GM18868 (cell line): ENCODE results near the gene KRTAP12-1.

Experiments used
- ATAC-seq: cut with Tn5 transposase; IDR thresholded peaks from one replicate; pipeline ENCODE4 v1.9.1; 2021; ENCODE audit warnings: mild to moderate bottlenecking, moderate library complexity; ENCODE audit not compliant: unreplicated experiment

KRTAP12-1 gene, protein sequence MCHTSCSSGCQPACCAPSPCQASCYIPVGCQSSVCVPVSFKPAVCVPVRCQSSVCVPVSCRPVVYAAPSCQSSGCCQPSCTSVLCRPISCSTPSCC

DNA sequence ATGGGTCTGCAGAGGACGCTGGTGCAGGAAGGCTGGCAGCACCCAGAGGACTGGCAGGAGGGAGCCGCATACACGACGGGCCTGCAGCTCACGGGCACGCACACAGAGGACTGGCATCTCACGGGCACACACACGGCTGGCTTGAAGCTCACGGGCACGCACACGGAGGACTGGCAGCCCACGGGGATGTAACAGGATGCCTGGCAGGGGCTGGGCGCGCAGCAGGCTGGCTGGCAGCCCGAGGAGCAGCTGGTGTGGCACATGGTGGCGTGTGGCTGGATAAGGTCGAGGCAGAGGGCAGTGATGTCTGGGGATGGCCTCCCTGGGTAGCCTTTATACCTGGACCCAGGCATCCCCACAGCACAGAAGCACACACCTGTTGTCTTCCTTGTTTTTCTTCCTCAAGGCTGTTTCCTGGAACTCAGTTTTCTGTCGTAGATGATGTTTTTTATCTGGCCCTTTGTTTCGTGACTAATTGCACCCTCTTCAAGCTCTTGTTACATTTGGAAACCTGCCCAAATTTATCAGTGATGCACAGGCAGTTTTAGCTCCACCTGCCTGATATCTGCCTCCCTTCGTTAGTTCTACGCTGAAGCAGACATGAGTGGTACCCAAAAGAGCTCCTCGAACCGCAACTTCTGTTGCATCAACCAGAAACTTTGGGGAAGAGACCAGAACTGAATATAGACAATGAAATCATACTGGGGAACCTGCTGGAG, at the start of gene KRTAP12-1:
TSS of gene KRTAP12-1 (minus strand) at position 303 of the 719 bp plus-strand sequence. CDS start at position 263, 40 bp downstream.
- ATAC-seq = no peak

DNA sequence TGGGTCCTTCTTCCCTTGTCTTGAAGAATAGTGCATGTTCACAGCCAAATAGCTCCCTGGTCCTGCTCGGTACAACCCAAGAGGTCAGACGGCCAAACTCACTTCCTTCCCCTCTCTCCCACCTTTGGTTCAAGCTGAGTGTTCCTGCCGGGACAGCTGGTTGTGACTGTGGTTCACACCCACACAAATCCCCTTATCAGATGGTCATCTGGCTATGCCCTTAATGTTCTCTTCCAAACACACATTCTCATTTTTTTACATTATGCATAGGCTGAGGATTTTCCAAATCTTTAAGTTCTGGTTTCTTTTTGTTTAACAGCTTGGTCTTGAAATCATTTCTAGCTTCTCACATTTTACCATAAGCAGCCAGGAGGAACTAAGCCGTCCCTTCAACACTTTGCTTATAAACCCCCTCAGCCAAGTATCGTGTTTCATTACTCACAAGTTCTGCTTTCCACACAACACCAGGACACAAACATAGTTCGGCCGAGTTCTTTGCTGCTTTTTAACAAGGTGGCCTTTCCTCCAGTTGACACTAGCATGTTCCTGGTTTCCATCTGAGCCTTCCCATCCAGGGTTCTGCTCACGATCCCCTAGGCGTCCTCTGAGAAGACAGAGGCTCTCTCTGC, 49.1 kb upstream of the KRTAP12-1 start:
- ATAC-seq = no peak

DNA sequence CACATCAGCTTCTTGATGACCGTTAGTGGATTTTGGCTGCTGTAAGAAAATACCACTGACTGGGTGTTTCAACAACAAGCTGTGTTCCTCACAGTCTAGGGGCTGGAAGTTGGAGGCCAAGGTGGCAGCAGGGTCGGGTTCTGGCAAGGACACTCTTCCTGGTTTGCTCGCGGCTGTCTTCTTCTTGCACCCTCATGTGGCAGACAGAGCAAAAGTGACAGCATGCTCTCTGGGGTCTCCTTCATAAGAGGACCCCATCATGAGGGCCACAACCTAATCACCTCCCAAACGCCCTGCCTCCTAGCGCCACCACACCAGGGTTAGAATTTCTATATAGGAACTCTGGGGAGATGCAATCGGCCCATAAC, 48.0 kb upstream of the KRTAP12-1 start:
- no peak for ATAC-seq

DNA sequence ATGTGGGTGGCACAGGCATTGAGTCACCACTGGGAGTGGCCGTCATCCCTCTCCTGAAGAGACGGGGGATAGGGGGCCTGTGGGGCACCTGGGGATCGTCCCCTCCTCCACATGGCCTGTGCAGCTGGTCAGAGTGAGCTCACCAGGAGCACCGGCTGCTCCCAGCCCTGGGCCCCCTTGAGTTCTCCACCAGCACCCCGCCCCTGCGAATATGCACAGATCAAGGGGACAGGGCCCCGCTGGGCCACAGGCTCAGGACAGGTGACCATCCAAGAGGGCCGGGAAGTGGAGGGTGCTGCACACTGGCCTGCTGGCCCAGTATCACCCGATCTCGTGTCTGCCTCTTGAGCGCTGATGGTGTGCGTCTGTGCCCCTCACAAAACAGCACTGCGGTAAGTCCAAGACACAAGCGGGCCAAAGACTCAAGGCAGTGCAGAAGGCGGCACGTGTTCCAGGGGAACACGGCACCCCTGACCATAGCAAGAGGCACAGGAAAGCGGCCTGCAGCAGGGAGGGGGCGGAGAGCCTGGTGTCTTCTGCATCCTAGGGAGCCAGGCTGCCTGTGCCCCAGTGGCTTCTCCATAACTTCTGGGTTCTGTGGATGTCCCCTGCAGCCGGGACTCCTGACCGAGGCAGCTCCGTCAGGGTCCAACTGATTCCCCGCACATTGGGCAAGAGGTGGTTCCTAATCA, 47.5 kb upstream of the KRTAP12-1 start:
- no peak for ATAC-seq

DNA sequence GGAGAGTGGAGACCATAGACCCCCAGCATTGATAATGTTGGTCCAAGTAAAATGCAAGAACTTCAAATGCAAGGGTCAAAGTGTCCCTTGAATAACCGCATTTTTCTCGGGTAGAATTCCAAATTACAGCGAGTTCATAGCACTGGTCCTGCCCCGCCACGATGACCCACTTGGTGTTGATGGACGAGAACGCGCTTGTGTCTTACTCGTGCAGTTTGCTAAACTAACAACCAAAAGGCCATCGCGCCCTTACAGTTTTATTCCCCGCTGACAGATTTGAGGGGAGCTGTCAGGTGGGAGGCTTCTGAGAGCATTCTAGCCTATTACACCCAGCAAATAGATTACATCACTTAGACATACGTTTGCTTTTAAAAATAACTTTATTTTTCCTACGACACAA, 46.8 kb upstream of the KRTAP12-1 start:
- no peak for ATAC-seq

DNA sequence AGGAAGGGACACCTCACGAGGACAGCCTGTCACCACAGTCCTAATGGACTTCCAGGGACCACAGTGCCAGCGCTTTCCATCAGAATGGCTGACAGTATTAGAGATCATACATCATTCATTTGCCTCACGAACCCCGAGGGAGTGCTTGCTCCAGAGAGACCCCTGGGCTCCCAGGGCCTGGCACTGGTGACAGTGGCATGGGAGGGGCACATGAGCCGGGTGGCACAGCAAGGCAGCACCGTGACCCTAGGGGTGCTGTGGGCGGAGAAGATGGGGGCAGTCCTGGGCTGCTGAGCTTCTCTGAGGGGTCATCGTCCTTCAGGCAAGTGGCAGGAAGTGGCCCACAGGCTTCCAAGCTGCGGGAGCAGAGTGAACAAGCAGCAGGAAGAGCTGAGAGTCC, 45.8 kb upstream of the KRTAP12-1 start:
- no peak for ATAC-seq

DNA sequence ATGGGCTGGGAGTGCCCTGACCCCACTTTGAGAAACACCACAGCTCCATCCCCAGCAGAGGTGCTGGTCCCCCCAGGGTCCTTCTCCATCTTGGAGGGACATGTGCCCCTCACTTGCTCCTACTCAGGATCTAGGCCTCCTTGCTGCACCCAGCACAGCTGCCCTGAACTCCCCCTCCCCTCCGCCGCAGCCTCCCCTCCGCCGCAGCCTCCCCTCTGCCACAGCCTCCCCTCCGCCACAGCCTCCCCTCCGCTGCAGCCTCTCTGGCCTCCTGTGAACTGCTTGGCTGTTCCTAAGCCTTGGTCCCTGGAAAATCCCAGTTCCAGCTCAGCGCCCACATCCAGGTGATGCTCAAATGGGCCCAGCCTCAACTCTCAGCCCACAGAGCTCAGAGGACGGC, 45.4 kb upstream of the KRTAP12-1 start:
- no peak for ATAC-seq

DNA sequence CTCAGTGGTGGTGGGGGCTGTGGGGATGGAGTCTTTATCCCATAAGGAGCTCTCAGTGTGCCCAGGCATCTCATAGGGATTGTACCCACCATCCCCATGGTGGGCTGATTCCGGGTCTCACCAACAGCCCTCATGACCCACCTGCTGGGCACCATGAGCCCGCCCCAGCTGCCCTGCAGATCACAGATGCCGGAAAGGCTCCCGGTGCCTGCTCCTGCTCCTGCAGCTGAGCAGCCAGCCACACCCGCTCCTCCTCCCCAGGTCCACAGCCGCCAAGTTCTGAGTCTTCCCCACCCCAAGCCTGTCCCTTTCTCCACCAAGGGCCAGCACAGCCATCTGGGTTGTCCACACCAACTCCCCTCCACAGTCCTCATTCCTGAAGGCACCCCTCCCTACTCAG, 44.9 kb upstream of the KRTAP12-1 start:
- ATAC-seq = no peak

- ATAC-seq = no peak
Measured at GRCh38 chr21:44724926-44725325, 43.0 kb upstream of the KRTAP12-1 start.

- no peak for ATAC-seq
Measured at GRCh38 chr21:44724196-44724595, 42.2 kb upstream of the KRTAP12-1 start.

DNA sequence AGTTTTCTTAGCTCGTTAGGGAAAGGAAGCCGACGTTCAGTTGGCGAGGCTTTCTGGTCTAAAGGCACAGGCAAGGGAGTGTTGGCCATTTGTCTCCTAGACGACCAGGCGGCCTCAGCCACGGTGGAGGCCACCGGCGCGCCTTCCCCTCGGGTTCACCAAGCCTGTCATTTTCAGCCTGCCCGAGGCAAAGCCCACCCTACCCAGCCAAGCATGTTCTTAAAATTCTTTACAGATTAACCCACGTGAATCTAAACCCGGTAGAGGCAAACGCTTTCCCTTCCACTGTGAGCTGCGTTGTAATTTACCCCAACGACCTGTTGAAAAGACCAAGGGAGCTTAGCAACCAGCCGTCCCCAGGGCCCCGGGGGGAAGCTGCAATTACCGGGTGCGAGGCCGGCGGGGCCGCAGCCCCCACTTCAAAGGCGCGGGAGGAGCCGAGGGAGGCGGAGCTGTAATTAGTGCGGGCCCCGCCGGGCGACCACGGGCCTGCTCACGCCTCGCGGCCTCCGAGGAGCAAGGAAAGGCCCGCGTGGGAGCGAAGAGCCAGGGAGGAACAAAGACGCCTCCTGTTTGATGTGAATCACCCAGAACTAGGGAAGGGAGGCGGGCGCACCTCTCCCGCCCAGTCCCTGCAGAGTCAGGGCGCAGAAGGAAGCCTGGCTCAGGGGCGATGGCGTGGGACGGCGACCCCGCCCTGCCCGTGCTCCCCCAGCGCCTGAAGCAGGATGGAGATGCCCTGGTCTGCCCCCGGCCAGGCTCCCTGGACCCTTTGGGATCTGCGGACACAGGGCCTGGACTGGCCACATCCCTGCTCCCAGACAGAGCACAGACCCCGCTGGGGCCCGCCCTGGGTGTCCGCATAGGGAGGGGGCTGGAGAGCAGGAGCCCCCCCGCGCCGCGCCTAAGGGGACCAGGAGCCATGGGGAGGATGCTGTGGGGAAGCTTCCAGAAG, 41.5 kb upstream of the KRTAP12-1 start:
- ATAC-seq = no peak

- no peak for ATAC-seq
Measured at GRCh38 chr21:44722731-44723130, 40.8 kb upstream of the KRTAP12-1 start.

GRCh38 chr21:44720170-44720569, 38.2 kb upstream of the KRTAP12-1 start:
- no peak for ATAC-seq

DNA sequence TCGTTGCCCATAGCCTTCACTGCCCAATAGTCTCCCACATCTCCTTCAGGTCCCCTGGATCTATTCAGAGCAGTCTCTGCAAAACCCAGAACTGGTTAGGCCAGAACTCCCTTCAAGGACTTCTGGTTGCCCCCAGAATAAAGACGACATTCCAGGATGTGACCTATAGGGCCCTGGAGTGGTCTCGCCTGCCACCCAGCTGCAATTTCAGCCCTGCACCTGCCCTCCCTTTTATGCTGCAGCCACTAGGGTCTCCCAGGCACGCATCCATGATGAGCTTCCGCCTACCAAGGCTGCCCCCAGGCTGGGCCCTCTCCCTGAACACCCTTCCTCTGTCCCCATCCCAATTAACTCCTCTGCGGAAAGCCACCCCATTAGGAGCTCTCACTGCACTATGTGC, 36.6 kb upstream of the KRTAP12-1 start:
- no peak for ATAC-seq

- ATAC-seq = no peak
Measured at GRCh38 chr21:44718093-44718492, 36.1 kb upstream of the KRTAP12-1 start.

GRCh38 chr21:44716984-44717383, 35.0 kb upstream of the KRTAP12-1 start:
- ATAC-seq = no peak

DNA sequence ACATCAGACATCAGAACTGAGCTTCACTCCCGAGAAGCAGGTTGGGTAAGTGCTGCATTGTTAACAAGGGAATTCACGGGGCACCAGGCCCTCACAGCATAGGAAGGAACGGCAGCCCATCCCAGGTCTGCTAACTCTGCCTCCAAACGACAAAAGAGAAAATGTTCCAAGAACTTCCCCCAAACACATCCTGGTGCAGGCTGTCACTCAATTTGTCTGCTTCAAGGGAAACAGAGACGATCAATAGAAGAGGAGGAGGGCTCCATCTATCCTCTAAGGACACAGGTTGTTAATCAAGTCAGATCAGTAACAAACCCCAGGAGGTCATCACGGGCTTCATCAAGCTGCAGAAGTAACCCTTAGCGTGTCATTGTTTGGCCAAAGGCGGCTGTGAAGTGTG, 32.9 kb upstream of the KRTAP12-1 start:
- ATAC-seq = no peak

GRCh38 chr21:44713846-44714245, 31.9 kb upstream of the KRTAP12-1 start:
- ATAC-seq = no peak

DNA sequence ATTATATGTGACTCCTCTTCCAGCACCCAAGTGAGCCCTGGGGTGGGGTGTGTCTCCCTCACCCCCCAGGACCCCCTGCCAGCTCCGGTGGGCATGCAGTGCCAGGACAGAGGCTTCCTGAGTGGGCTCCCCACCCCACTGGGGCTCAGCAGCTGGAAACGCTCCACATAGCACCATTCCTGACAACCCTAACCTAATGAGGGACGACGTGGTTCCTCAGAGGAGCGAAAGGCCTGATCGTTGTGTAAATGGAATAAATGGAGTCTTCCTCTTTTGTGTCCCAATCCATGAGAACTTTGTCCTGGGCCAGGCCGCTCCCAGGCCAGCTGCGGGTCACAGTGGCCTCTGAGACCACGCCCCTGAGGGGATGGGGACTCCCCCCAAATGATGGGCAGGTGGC, 31.2 kb upstream of the KRTAP12-1 start:
- no peak for ATAC-seq

DNA sequence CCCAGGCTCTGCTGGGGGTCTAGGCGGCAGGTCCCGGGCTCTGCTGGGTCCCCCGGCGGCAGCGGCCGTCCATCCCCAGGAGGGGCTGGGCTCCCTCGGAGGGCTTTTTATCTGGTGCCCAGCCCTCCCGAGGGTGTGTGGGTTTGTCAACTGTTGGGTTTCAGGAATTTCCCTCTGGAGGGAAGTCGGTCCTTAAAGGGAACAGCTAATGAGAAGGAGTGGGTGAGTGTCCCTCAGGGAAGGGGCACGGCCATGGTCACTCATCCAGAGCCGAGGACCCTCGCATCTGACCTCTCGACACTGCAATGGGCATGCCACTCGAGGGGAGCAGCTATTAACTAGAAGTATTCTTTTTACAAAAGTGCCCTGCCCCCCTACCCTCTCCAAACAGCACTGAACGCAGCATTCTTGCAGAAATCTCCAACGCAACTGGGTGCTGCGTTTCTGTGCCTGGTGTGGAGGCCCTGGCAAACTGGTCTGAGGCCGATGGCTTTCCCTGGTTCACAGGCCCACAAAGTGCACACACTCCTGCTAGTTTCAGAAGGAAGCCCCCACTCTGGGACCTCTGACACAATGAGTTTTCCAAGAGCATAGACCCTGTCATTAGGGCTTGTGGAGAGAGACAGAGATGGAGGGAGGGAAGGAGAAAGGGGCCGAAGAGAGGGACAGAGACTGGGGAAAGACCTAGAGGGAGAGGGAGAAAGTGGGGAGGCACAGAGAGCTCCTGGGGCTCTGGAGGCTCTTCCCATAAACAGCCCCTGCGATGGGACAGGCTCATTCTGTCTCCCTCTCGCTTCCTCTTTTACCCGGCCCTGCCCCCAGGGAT, 30.5 kb upstream of the KRTAP12-1 start:
- ATAC-seq = no peak
